GM20431 (cell line): ENCODE data around the gene AMBP.

ENCODE experiments used
- in situ Hi-C: fragments of 300-500 bp; cut with MseI, MboI; formaldehyde crosslinking; loops from one replicate; pipeline ENCODE4 v1.15.0; 2020; ENCODE audit warnings: low sequenced_read_pairs; ENCODE audit not compliant: unreplicated experiment

Gene AMBP

GRCh38 chr9:114016629-114017423 is 61.3 kb downstream of the AMBP start:
- in situ Hi-C loops = no loop called here

GRCh38 chr9:114016101-114016500 is 62.0 kb downstream of the AMBP start:
- in situ Hi-C loops = no loop called here

- in situ Hi-C loops = no loop called here
These were observed 62.5 kb downstream of the AMBP start for GRCh38 chr9:114015607-114016006.

DNA sequence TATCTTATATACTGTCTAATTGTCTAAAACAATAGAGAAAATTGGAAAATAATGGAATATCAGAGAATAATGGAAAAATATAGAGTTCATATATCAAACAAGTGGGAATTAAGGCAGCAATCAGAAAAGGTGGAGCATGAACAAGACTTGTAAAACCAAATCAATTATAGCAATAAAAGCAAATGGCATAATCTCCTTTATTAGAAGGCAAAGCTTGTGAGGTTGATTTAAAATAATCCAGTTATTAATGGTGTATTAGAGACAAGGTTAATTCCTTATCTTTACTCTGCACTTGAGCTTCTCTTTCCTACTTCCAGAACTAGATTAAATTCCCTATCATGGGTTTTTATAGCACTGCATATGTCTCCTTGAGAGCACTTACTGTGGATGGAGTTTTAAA is 64.1 kb downstream of the AMBP start:
- in situ Hi-C loops = no loop called here

- in situ Hi-C loops = no loop called here
These were observed 66.0 kb downstream of the AMBP start for GRCh38 chr9:114012126-114012525.

DNA sequence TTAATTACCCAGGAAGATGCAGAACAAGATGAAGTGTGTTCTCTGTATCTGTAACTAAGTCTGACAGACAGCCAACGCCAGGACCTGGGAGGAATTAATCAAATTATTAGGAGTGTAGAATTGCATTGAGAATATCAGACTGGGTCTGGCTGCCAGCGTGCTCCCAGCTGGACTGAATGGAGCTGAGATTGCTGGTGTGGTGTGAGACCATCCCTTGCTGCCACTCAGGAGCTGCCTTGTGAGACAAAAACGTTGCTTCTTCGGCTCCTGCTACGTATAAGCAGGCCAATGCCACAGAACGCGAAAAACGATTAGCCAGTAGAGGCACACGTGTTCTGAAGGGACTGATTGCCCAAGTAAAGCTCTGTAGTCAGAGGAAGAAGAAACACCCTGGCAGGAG is 66.8 kb downstream of the AMBP start:
- in situ Hi-C loops = no loop called here
